GM10266 (cell line): ENCODE data around the gene TTC22.

ENCODE experiments used
- DNase-seq: peaks from one replicate; pipeline ENCODE4 v3.0.0; 2012; ENCODE audit errors: extremely low spot score
- CTCF ChIP-seq: IDR thresholded peaks from 2 replicates; pipeline ENCODE4 v1.5.1; 2012; ENCODE audit warnings: mild to moderate bottlenecking, low read depth; ENCODE audit not compliant: control insufficient read depth, insufficient read depth; ENCODE audit errors: missing control alignments

TTC22 gene

GRCh38 chr1:54741531-54741930 is 59.6 kb downstream of the TTC22 start:
- DNase-seq, result no peak
- no peak for TF ChIP-seq CTCF

GRCh38 chr1:54738244-54738643 is 62.9 kb downstream of the TTC22 start:
- DNase-seq, result no peak
- TF ChIP-seq CTCF, result no peak

GRCh38 chr1:54736685-54737084 is 64.4 kb downstream of the TTC22 start:
- TF ChIP-seq CTCF, result no peak
- no peak for DNase-seq
